ENCODE results near the gene DIP2C. TPM values are rescaled to one million over a fixed set of nuclear protein-coding genes. Genes with fewer than 3 reads are reported as not detected.

DIP2C gene
- total RNA-seq, 8 experiments from 2014 or later = 1.9 to 26.3 (median 19.8) TPM

GRCh38 chr10:344582-345200 is 344.8 kb downstream of the DIP2C start:
- Histone ChIP-seq H3K27ac (no peak overlapping the region), H3K4me3 (no peak overlapping the region), H3K4me1 (replicated peaks in 1 of 2) (no peaks in the 10 kb centered on the region)
- in situ Hi-C loops (cut with MboI; ENCODE audit: low pct_unique_long_range_greater_than_20kb in 2 of 9, low sequenced_read_pairs in 9 of 9, unreplicated experiment in 9 of 9) = no loop called here
- peak in 2 of 8 experiments; percentile 2 to 13 for ATAC-seq (replicated peaks in 6 of 8)
- 85 to 95% (median 91%) methylated on average over 4 to 15 of the region's 27 CpGs; no CpG with 5 or more reads in 4 of the 10 experiments for WGBS, 10 experiments

GRCh38 chr10:343231-344220 is 345.9 kb downstream of the DIP2C start:
- no peak for ATAC-seq (replicated peaks in 6 of 8)
- WGBS, 10 experiments = 80 to 100% (median 93%) methylated on average over 1 to 11 of the region's 16 CpGs; no CpG with 5 or more reads in 1 of the 10 experiments
- H3K4me1 ChIP-seq (replicated peaks in 1 of 2) = no peaks in the 10 kb centered on the region
- no peak overlapping the region for H3K27ac ChIP-seq
- in situ Hi-C loops (cut with MboI; ENCODE audit: low pct_unique_long_range_greater_than_20kb in 2 of 9, low sequenced_read_pairs in 9 of 9, unreplicated experiment in 9 of 9) = no loop called here
- H3K4me3 ChIP-seq = no peak overlapping the region

- Histone ChIP-seq H3K4me1 (replicated peaks in 1 of 2) (no peaks in the 10 kb centered on the region), H3K27ac (no peak overlapping the region), H3K4me3 (no peak overlapping the region)
- no peak for ATAC-seq (replicated peaks in 6 of 8)
- in situ Hi-C loops (cut with MboI; ENCODE audit: low pct_unique_long_range_greater_than_20kb in 2 of 9, low sequenced_read_pairs in 9 of 9, unreplicated experiment in 9 of 9) = no loop called here
- 77 to 100% (median 95%) methylated on average over 3 to 18 of the region's 23 CpGs; no CpG with 5 or more reads in 4 of the 10 experiments for WGBS, 10 experiments
These were observed 348.3 kb downstream of the DIP2C start for GRCh38 chr10:341081-341740.

GRCh38 chr10:340646-341045 is 348.8 kb downstream of the DIP2C start:
- 85 to 100% (median 98%) methylated on average over 2 to 6 of the region's 11 CpGs; no CpG with 5 or more reads in 5 of the 10 experiments for WGBS, 10 experiments
- Histone ChIP-seq H3K27ac (no peak overlapping the region), H3K4me1 (replicated peaks in 1 of 2) (no peaks in the 10 kb centered on the region), H3K4me3 (no peak overlapping the region)
- no peak for ATAC-seq (replicated peaks in 6 of 8)
- in situ Hi-C loops (cut with MboI; ENCODE audit: low pct_unique_long_range_greater_than_20kb in 2 of 9, low sequenced_read_pairs in 9 of 9, unreplicated experiment in 9 of 9) = no loop called here

GRCh38 chr10:339038-339391 is 350.5 kb downstream of the DIP2C start:
- Histone ChIP-seq H3K4me3 (no peak overlapping the region), H3K4me1 (replicated peaks in 1 of 2) (no peaks in the 10 kb centered on the region), H3K27ac (no peak overlapping the region)
- no peak for ATAC-seq (replicated peaks in 6 of 8)
- 50 to 92% (median 80%) methylated on average over 1 to 2 of the region's 2 CpGs; no CpG with 5 or more reads in 7 of the 10 experiments for WGBS, 10 experiments
- in situ Hi-C loops (cut with MboI; ENCODE audit: low pct_unique_long_range_greater_than_20kb in 2 of 9, low sequenced_read_pairs in 9 of 9, unreplicated experiment in 9 of 9) = no loop called here

GRCh38 chr10:338171-339037 is 351.1 kb downstream of the DIP2C start:
- no peak overlapping the region for H3K27ac ChIP-seq
- no peaks in the 10 kb centered on the region for H3K4me1 ChIP-seq (replicated peaks in 1 of 2)
- WGBS, 10 experiments = 69 to 100% (median 91%) methylated on average over 1 to 17 of the region's 33 CpGs
- peak in 4 of 8 experiments; percentile 13 to 25 (median 17) for ATAC-seq (replicated peaks in 6 of 8)
- in situ Hi-C loops (cut with MboI; ENCODE audit: low pct_unique_long_range_greater_than_20kb in 2 of 9, low sequenced_read_pairs in 9 of 9, unreplicated experiment in 9 of 9) = no loop called here
- H3K4me3 ChIP-seq = no peak overlapping the region

GRCh38 chr10:336247-336646 is 353.2 kb downstream of the DIP2C start:
- no peak overlapping the region for H3K27ac ChIP-seq
- ATAC-seq (replicated peaks in 6 of 8) = no peak
- WGBS, 10 experiments = 86 to 100% (median 93%) methylated on average over 2 to 6 of the region's 6 CpGs; no CpG with 5 or more reads in 1 of the 10 experiments
- in situ Hi-C loops (cut with MboI; ENCODE audit: low pct_unique_long_range_greater_than_20kb in 2 of 9, low sequenced_read_pairs in 9 of 9, unreplicated experiment in 9 of 9) = no loop called here
- H3K4me3 ChIP-seq = no peak overlapping the region
- H3K4me1 ChIP-seq (replicated peaks in 1 of 2) = no peaks in the 10 kb centered on the region

GRCh38 chr10:335151-335800 is 354.2 kb downstream of the DIP2C start:
- 67 to 100% (median 87%) methylated on average over 1 to 14 of the region's 14 CpGs; no CpG with 5 or more reads in 1 of the 10 experiments for WGBS, 10 experiments

GRCh38 chr10:331186-331585 is 358.3 kb downstream of the DIP2C start:
- no peak for ATAC-seq (replicated peaks in 6 of 8)
- H3K27ac ChIP-seq = no peak overlapping the region
- in situ Hi-C loops (cut with MboI; ENCODE audit: low pct_unique_long_range_greater_than_20kb in 2 of 9, low sequenced_read_pairs in 9 of 9, unreplicated experiment in 9 of 9) = no loop called here
- WGBS, 10 experiments = 93 to 100% (median 100%) methylated on average over 2 to 3 of the region's 3 CpGs; no CpG with 5 or more reads in 2 of the 10 experiments
- no peaks in the 10 kb centered on the region for H3K4me1 ChIP-seq (replicated peaks in 1 of 2)
- H3K4me3 ChIP-seq = no peak overlapping the region

More at GRCh38 chr10:335151-335800, 354.2 kb downstream of the DIP2C start:
- in situ Hi-C loops (cut with MboI; ENCODE audit: low pct_unique_long_range_greater_than_20kb in 2 of 9, low sequenced_read_pairs in 9 of 9, unreplicated experiment in 9 of 9) = no loop called here
- no peak for ATAC-seq (replicated peaks in 6 of 8)
- H3K27ac ChIP-seq = no peak overlapping the region
- no peak overlapping the region for H3K4me3 ChIP-seq
- H3K4me1 ChIP-seq (replicated peaks in 1 of 2) = no peaks in the 10 kb centered on the region

- peak in 7 of 8 experiments; percentile 47 to 99 (median 98) for ATAC-seq (replicated peaks in 6 of 8)
- WGBS, 10 experiments = 0 to 93% (median 73%) methylated on average over 2 to 12 of the region's 15 CpGs; no CpG with 5 or more reads in 2 of the 10 experiments
- Histone ChIP-seq H3K4me1 (replicated peaks in 1 of 2) (no peaks in the 10 kb centered on the region), H3K27ac (no peak overlapping the region), H3K4me3 (no peak overlapping the region)
- in situ Hi-C loops (cut with MboI; ENCODE audit: low pct_unique_long_range_greater_than_20kb in 2 of 9, low sequenced_read_pairs in 9 of 9, unreplicated experiment in 9 of 9) = no loop called here
These were observed 359.9 kb downstream of the DIP2C start for GRCh38 chr10:329361-330099.

All from motor neuron (in vitro differentiated cells).